ENCODE measurements around the gene TFCP2. TPM values are rescaled to one million over a fixed set of nuclear protein-coding genes. Genes with fewer than 3 reads are reported as not detected.

Gene TFCP2
- total RNA-seq, 1 donor from 2014 or later = 44.9 TPM

GRCh38 chr12:51162217-51162616 is 10.7 kb downstream of the TFCP2 start:
- Mint-ChIP-seq H3K9me3 (no peaks in the 10 kb centered on the region), H3K4me3 (no peak overlapping the region), H3K4me1 (no peaks in the 10 kb centered on the region), H3K27ac (no peak overlapping the region), H3K36me3 (peaks cover 19% of the 10 kb centered on the region), H3K27me3 (ENCODE audit: low read depth) (no peaks in the 10 kb centered on the region)
- no peak for DNase-seq (ENCODE audit: low spot score in 2 of 2, unreplicated experiment in 2 of 2)
- TF ChIP-seq CTCF (IDR thresholded peaks at IDR 0.05; ENCODE audit: unreplicated experiment) = no peak

GRCh38 chr12:51160814-51161459 is 12.0 kb downstream of the TFCP2 start:
- no peak for DNase-seq (ENCODE audit: low spot score in 2 of 2, unreplicated experiment in 2 of 2)
- Mint-ChIP-seq H3K4me1 (no peaks in the 10 kb centered on the region), H3K27me3 (ENCODE audit: low read depth) (no peaks in the 10 kb centered on the region), H3K27ac (no peak overlapping the region), H3K4me3 (no peak overlapping the region), H3K9me3 (no peaks in the 10 kb centered on the region), H3K36me3 (peaks cover 20% of the 10 kb centered on the region)
- TF ChIP-seq CTCF (IDR thresholded peaks at IDR 0.05; ENCODE audit: unreplicated experiment) = no peak

- H3K27ac Mint-ChIP-seq = no peak overlapping the region
Measured at GRCh38 chr12:51156245-51156765, 16.6 kb downstream of the TFCP2 start.

GRCh38 chr12:51152953-51153352 is 20.0 kb downstream of the TFCP2 start:
- no peak for TF ChIP-seq CTCF (IDR thresholded peaks at IDR 0.05; ENCODE audit: unreplicated experiment)
- H3K27ac Mint-ChIP-seq = no peak overlapping the region
- DNase-seq (ENCODE audit: low spot score in 2 of 2, unreplicated experiment in 2 of 2) = no peak
- H3K4me3 Mint-ChIP-seq = no peak overlapping the region
- peaks cover 9% of the 10 kb centered on the region for H3K36me3 Mint-ChIP-seq
- H3K27me3 Mint-ChIP-seq (ENCODE audit: low read depth) = no peaks in the 10 kb centered on the region
- H3K9me3 Mint-ChIP-seq = peaks cover 7% of the 10 kb centered on the region
- no peaks in the 10 kb centered on the region for H3K4me1 Mint-ChIP-seq

More at GRCh38 chr12:51156245-51156765, 16.6 kb downstream of the TFCP2 start:
- TF ChIP-seq CTCF (IDR thresholded peaks at IDR 0.05; ENCODE audit: unreplicated experiment) = no peak
- H3K9me3 Mint-ChIP-seq = peaks cover 7% of the 10 kb centered on the region
- peaks cover 8% of the 10 kb centered on the region for H3K36me3 Mint-ChIP-seq
- DNase-seq (ENCODE audit: low spot score in 2 of 2, unreplicated experiment in 2 of 2) = no peak
- H3K27me3 Mint-ChIP-seq (ENCODE audit: low read depth) = no peaks in the 10 kb centered on the region
- no peak overlapping the region for H3K4me3 Mint-ChIP-seq
- no peaks in the 10 kb centered on the region for H3K4me1 Mint-ChIP-seq

- H3K27ac Mint-ChIP-seq = no peak overlapping the region
- no peak for TF ChIP-seq CTCF (IDR thresholded peaks at IDR 0.05; ENCODE audit: unreplicated experiment)
- peaks cover 7% of the 10 kb centered on the region for H3K9me3 Mint-ChIP-seq
Measured at GRCh38 chr12:51150777-51151176, 22.2 kb downstream of the TFCP2 start.

More at GRCh38 chr12:51150777-51151176, 22.2 kb downstream of the TFCP2 start:
- H3K4me3 Mint-ChIP-seq = no peak overlapping the region
- H3K27me3 Mint-ChIP-seq (ENCODE audit: low read depth) = no peaks in the 10 kb centered on the region
- no peaks in the 10 kb centered on the region for H3K4me1 Mint-ChIP-seq
- peaks cover 8% of the 10 kb centered on the region for H3K36me3 Mint-ChIP-seq
- DNase-seq (ENCODE audit: low spot score in 2 of 2, unreplicated experiment in 2 of 2) = no peak
